Left lung (tissue), 10 donors: Measurements from ENCODE around the gene PGM2. TPM values are rescaled to one million over a fixed set of nuclear protein-coding genes. Genes with fewer than 3 reads are reported as not detected.
A peak's percentile ranks its signal among the peaks of the same experiment; 100 is the strongest.

Experiments
- ATAC-seq: fragments of 200-7000 bp; cut with Tn5 transposase; one replicate; pipeline ENCODE4 v1.9.1; 2020; ENCODE audit warnings: moderate library complexity
- DNase-seq, 4 donors: peaks; one replicate each; pipeline ENCODE4 v3.0.0-alpha.2; 2013 to 2020
- H3K27ac ChIP-seq, 2 donors: fragments of 200-600 bp; sonication (generic) in 1 of 2; one replicate each; pipeline versions ENCODE4 v1.5.0 to v1.8.0; 2020 to 2021
- H3K27me3 ChIP-seq, 2 donors: fragments of 200-600 bp; sonication (generic) in 1 of 2; one replicate each; pipeline versions ENCODE4 v1.5.0 to v1.8.0; 2020 to 2021
- H3K36me3 ChIP-seq, 2 donors: fragments of 200-600 bp; sonication (generic) in 1 of 2; one replicate each; pipeline versions ENCODE4 v1.5.0 to v1.8.0; 2020 to 2021
- H3K4me1 ChIP-seq, 2 donors: fragments of 200-600 bp; one replicate each; pipeline ENCODE4 v1.8.0; 2021
- H3K4me3 ChIP-seq, 2 donors: fragments of 200-600 bp; sonication (generic) in 1 of 2; one replicate each; pipeline versions ENCODE4 v1.5.0 to v1.8.0; 2020 to 2021; ENCODE audit warnings: mild to moderate bottlenecking in 1 of 2
- H3K9me3 ChIP-seq, 2 donors: fragments of 200-600 bp; sonication (generic) in 1 of 2; one replicate each; pipeline versions ENCODE4 v1.5.0 to v1.8.0; 2020 to 2021
- intact Hi-C, 2 donors: fragments of 100-400 bp; cut with DNase I; formaldehyde crosslinking; loops; one replicate each; pipeline versions ENCODE4 v1.11.2 to v1.14.2; 2022
- polyA plus RNA-seq, 6 donors: library from polyadenylated mRNA; unstranded; fragments of 120-200 nt; gene quantifications; one replicate each; pipeline ENCODE4 v1.2.1, GENCODE V29; 2013; ENCODE audit not compliant: insufficient read length in 6 of 6
- total RNA-seq, 2 donors: library from RNA; stranded (reverse); fragmentation: NEBNext Ultra II Directional; extraction: Animal tissue kit (Norgen Biotek cat#: 25700); gene quantifications; one replicate each; pipeline ENCODE4 v1.2.1, GENCODE V29; 2021
- TF ChIP-seq, protein P1 (sequence below), 2 donors: fragments of 200-600 bp; sonication (generic) in 1 of 2; IDR thresholded peaks; one replicate each; pipeline versions ENCODE4 v1.5.0 to v1.8.0; 2021; ENCODE audit warnings: antibody characterized with exemption in 2 of 2
- donor health status: DM: no; HTN: yes; CAD: no.
- donor health status: DM: no; HTN: no; CAD: no.

Gene PGM2
- total and polyA plus RNA-seq, 8 donors, result 23.0 to 30.2 (median 27.2) TPM

DNA sequence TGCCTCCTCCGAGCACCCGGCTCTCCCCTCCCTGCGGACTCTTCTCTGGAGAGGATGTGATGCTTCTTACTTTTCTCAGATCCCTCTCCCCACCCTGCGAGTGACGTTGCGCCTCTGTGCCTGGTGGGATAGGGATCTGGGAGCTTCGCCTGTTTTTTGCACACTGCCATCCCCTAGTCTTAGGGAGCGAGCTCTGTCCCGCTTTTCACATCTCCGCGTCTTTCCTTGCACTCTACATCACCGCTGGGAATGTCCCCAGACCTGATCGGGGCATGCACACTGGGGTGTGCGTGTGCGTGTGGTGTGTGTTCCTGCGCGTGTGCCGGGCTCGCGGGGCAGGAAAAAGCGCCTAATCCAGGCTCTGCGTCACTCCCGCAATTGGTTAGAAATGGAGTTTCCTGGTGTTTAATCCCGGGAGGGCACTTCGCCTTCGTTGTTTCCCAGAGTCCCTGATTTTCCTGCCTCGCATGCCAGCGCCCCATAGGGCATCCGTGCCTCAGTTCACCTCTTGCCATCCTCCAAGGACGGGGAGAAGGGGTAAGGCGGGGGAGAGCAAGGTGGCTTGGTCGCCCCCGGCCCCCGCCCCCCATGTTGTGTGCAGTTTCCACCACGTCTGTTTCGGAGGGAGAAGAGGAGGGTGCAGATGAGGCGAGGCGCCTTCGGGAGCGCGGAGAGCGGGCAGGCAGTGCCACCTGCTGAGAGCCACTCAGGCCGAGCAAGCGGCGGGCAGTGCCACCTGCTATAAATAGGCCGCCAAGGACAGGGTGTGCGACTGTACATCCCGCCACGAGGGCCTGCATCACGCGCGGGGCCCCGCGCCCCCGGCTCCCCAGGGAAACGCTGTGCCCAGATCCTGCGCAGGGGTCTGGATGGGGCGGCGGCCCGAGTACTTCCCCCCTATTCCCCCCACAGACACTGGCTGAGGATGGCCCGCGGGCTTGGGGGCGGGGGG lies 63.6 kb downstream of the PGM2 start:
- H3K27ac ChIP-seq, result peak overlapping the region in 1 of 2 donors; percentile 80
- no peaks in the 10 kb centered on the region for H3K9me3 ChIP-seq
- intact Hi-C loops, result no loop called here
- ATAC-seq, result peak; percentile 94
- peaks cover 0 to 27% of the 10 kb centered on the region in 2 donors for H3K4me1 ChIP-seq
- TF ChIP-seq, protein P1, sequence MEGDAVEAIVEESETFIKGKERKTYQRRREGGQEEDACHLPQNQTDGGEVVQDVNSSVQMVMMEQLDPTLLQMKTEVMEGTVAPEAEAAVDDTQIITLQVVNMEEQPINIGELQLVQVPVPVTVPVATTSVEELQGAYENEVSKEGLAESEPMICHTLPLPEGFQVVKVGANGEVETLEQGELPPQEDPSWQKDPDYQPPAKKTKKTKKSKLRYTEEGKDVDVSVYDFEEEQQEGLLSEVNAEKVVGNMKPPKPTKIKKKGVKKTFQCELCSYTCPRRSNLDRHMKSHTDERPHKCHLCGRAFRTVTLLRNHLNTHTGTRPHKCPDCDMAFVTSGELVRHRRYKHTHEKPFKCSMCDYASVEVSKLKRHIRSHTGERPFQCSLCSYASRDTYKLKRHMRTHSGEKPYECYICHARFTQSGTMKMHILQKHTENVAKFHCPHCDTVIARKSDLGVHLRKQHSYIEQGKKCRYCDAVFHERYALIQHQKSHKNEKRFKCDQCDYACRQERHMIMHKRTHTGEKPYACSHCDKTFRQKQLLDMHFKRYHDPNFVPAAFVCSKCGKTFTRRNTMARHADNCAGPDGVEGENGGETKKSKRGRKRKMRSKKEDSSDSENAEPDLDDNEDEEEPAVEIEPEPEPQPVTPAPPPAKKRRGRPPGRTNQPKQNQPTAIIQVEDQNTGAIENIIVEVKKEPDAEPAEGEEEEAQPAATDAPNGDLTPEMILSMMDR (IDR thresholded peaks at IDR 0.05), result no peak
- H3K4me3 ChIP-seq, result peak overlapping the region; percentile 79 to 84
- no peaks in the 10 kb centered on the region for H3K36me3 ChIP-seq
- H3K27me3 ChIP-seq, result peaks cover 0 to 11% of the 10 kb centered on the region in 2 donors
- peak; percentile 15 to 91 (median 68) for DNase-seq

DNA sequence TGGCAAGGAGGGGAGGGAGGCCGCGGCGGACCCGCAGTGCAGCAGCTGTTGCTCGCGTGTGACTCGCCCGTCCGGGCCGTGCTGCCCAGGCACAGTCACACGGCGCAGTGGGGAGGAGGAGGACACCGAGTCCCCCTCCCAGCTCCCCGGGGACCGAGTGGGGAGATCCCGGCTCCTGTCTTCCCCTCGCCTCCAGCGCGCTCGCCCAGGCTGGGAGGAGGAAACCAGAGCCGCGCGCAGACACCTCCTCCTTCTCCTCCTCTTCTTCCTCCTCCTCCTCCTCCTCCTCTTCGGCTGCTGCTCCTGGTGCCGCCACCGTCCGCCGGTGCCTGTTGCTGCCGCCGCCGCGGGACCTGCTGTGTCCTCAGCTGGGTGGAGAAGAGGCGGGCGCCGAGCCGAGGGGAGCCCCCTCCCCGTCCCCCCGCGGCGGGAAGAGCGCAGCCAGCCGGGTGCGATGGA lies 64.3 kb downstream of the PGM2 start, which contains the start of gene TBC1D1:
TBC1D1 (plus strand) TSS at position 284 of the 459 bp plus-strand sequence. CDS start 11,012 bp downstream, outside the sequence.
- ATAC-seq (peak; percentile 64), DNase-seq (peak; percentile 11 to 93 (median 39))
- Histone ChIP-seq H3K27me3 (peaks cover 0 to 11% of the 10 kb centered on the region in 2 donors), H3K4me1 (peaks cover 0 to 27% of the 10 kb centered on the region in 2 donors), H3K36me3 (no peaks in the 10 kb centered on the region), H3K4me3 (peak within 1 kb of the TSS; percentile 79 to 84), H3K9me3 (no peaks in the 10 kb centered on the region), H3K27ac (peak within 1 kb of the TSS; percentile 39 to 80)
- TF ChIP-seq, protein P1 (IDR thresholded peaks at IDR 0.05), result no peak
- intact Hi-C loops, result no loop called here

DNA sequence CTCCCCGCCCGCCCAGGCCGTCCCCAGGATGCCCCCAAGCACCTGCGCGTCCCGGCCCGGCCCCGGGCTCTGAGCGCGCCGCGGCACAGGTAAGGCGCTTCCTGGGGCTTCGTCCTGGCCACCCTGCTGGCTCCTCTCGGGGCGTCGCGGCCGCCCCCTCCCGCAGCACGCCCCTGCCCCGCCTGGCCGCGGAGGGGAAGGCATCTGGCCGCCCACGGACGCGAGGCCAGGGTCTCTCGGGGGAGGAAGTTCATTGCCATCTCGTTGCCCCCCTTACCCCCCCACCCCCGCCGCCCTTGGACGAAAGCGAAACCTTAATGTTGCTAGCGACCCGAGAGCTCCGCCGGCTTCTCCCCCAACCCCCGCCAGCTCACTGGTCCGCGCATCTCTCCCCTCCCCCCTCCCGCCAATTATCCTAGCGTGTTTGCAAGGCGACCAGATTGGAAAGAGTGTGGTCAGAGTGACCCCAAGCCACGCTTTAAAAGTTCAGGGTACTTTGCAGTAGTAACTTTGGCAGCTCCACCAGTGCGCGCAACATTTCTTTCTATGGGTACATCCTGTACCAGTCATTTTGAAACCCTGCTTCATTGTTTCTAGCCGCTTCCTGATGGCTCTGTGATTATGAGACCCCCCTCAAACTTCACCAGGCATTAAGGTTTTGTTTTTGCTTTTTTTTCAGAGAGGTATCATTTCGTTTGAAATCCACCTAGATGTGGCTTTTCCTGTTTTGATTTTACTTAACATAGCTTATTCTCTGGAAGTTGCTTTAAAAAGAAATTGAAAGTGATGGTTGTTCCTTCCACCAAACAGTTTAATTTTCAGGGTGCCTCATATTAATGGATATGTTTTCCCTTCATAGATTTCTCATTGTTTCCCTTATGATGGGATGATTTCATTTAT lies 65.0 kb downstream of the PGM2 start:
- H3K36me3 ChIP-seq, result no peaks in the 10 kb centered on the region
- peak overlapping the region; percentile 39 to 80 for H3K27ac ChIP-seq
- intact Hi-C loops, result no loop called here
- TF ChIP-seq, protein P1 (IDR thresholded peaks at IDR 0.05), result no peak
- DNase-seq, result peak in 3 of 4 donors; percentile 16 to 41 (median 37)
- peak; percentile 39 for ATAC-seq
- peaks cover 0 to 27% of the 10 kb centered on the region in 2 donors for H3K4me1 ChIP-seq
- H3K9me3 ChIP-seq, result no peaks in the 10 kb centered on the region
- peaks cover 0 to 11% of the 10 kb centered on the region in 2 donors for H3K27me3 ChIP-seq
- H3K4me3 ChIP-seq, result peak overlapping the region; percentile 79 to 84

DNA sequence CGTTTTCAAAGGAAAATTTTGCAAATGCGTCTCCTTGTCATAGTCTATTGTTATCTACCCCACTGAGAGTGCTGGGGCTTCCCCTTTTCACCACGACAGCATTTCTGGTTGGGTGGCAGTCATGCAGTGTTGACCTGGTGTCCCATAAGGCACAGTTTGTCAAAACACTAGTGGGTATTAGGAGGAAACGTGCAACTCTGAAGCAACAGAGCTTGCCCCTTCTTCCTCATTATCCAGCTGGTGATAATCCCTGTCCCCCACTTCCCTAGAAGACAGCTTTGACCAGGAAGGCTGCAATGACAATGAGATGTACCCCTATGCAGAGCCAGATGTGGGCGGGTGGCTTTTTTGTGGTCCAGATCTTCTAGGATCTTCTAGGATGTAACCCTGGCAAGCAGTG lies 66.2 kb downstream of the PGM2 start:
- intact Hi-C loops, result no loop called here
- Histone ChIP-seq H3K27ac (peak overlapping the region in 1 of 2 donors; percentile 9), H3K4me3 (peak overlapping the region in 1 of 2 donors; percentile 84), H3K9me3 (no peaks in the 10 kb centered on the region), H3K4me1 (peaks cover 0 to 27% of the 10 kb centered on the region in 2 donors), H3K36me3 (no peaks in the 10 kb centered on the region), H3K27me3 (peaks cover 0 to 11% of the 10 kb centered on the region in 2 donors)
- peak; percentile 2 for ATAC-seq
- peak in 2 of 4 donors; percentile 10 to 52 for DNase-seq
- TF ChIP-seq, protein P1 (IDR thresholded peaks at IDR 0.05), result no peak
